ENCODE results near the gene TBC1D22A.

Gene TBC1D22A

DNA sequence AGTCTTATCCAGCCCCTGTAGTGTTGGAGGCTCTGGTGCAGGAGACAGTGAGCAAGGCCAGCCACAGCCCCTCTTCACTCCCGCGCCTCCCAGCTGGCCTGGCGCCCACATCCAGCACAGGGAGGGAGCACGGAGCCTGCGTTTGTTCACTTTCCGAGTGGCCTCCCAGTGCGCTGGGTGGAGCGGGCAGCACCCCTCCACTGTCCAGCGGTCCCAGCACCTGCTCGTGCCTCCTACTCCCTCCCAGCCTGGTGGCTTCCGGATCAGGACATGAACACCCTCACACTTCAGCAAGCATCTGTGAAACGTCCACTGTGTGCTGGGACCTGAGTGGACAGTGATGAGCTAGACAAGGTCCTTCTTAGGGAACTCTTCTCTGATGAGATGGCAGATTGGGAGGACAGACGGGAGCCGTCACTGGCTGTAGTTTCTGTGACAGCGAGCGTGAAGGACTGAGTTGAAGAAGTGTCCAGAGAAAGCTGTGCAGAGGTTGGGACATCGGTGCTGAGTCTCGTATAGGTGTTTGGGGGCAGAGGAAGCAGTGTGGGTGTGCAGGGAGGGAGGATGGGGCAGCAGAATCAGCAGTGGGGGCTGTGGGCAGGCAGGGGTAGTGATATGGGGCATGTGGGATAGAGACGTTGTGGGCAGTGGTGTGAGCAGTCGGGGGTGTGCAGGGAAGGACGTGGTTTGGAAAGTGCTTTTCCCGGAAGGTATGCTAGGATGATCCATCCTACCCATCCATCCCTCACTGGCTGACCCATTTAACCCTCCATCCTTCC is 256.8 kb downstream of the TBC1D22A start:
- Histone ChIP-seq H3K9ac (ENCODE audit: low read depth, low read length) (no peak overlapping the region), H3K4me2 (ENCODE audit: low read length) (no peak overlapping the region), H3K36me3 (ENCODE audit: insufficient read depth, low read length) (peaks cover 7% of the 10 kb centered on the region), H3K27me3 (ENCODE audit: control insufficient read depth, insufficient read depth, low read length) (no peaks in the 10 kb centered on the region), H3K9me3 (replicated peaks; ENCODE audit: low read length) (no peaks in the 10 kb centered on the region), H3K4me3 (ENCODE audit: low read length) (no peak overlapping the region), H3K4me1 (ENCODE audit: control insufficient read depth, insufficient read depth, low read length) (peaks cover 3% of the 10 kb centered on the region)

DNA sequence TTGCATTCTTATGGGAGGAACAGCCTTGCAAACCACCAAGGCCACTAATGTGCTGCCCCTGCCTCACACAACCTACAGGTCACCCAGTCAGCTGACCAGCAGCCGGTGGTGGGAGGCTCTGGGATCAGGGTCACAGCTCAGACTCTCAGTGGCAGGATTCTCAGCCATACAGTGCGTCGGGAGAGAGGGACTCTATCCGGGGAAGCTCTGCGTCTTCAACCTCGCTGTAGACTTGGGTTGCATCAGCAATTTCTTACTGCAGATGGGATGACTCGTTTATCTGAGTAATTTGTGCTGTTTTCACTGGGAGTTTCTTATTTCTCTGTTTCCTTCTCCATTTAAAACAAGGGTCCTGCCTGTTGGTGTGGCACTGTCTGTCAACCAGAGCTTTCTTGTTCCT is 257.7 kb downstream of the TBC1D22A start:
- Histone ChIP-seq H3K4me2 (ENCODE audit: low read length) (no peak overlapping the region), H3K4me1 (ENCODE audit: control insufficient read depth, insufficient read depth, low read length) (peaks cover 3% of the 10 kb centered on the region), H3K9ac (ENCODE audit: low read depth, low read length) (no peak overlapping the region), H3K4me3 (ENCODE audit: low read length) (no peak overlapping the region), H3K27me3 (ENCODE audit: control insufficient read depth, insufficient read depth, low read length) (no peaks in the 10 kb centered on the region), H3K36me3 (ENCODE audit: insufficient read depth, low read length) (peaks cover 7% of the 10 kb centered on the region), H3K9me3 (replicated peaks; ENCODE audit: low read length) (no peaks in the 10 kb centered on the region)

DNA sequence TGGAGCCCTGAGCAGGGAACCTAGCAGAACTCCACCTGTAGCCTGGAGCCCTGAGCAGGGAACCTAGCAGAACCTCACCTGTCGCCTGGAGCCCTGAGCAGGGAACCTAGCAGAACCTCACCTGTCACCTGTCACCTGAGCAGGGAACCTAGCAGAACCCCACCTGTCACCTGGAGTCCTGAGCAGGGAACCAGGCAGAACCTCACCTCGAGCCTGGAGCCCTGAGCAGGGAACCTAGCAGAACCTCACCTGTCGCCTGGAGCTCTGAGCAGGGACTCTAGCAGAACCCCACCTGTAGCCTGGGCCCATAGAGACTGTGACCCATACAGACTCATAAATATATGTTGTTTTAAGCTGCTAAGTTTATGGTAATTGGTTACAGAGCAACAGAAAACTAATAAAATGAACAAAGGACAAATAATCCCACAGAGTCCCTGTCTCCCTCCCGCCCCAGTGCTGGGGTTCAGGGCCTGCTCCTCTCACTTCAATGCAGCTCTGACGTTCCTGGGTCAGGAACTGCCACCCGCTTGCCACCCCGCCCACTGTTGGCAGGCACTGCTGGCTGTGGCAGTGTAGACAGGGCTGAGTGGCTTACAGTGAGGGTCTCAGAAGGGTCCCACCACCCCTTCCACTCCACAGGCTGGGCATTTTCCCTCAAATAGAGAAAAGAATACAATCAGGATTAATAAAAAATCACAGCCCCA is 259.1 kb downstream of the TBC1D22A start:
- Histone ChIP-seq H3K4me3 (ENCODE audit: low read length) (no peak overlapping the region), H3K9ac (ENCODE audit: low read depth, low read length) (no peak overlapping the region), H3K4me2 (ENCODE audit: low read length) (no peak overlapping the region)

DNA sequence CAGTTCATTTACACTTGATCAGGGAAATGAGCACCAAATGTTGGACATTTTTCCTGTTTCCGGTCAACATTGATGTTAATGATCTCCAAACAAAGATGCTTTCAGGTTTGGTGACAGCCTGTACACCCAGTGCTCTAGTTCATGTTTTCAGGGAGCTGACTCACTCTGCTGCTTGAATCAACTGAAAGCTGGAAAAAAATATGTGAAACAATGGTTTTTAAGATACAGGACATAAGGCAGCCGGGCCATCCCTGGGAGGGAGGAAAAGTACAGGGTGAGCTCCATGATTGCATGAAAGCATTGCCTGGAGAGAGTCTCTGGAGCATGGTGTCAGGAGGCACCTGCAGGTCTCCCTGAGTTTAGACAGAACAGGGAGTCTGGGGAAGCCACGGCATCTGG is 259.6 kb downstream of the TBC1D22A start:
- Histone ChIP-seq H3K4me3 (ENCODE audit: low read length) (no peak overlapping the region), H3K9me3 (replicated peaks; ENCODE audit: low read length) (no peaks in the 10 kb centered on the region), H3K4me2 (ENCODE audit: low read length) (no peak overlapping the region), H3K27me3 (ENCODE audit: control insufficient read depth, insufficient read depth, low read length) (no peaks in the 10 kb centered on the region), H3K9ac (ENCODE audit: low read depth, low read length) (no peak overlapping the region), H3K4me1 (ENCODE audit: control insufficient read depth, insufficient read depth, low read length) (peaks cover 3% of the 10 kb centered on the region), H3K36me3 (ENCODE audit: insufficient read depth, low read length) (peaks cover 7% of the 10 kb centered on the region)

More for the DNA sequence above, 259.1 kb downstream of the TBC1D22A start:
- peaks cover 3% of the 10 kb centered on the region for H3K4me1 ChIP-seq (ENCODE audit: control insufficient read depth, insufficient read depth, low read length)
- no peaks in the 10 kb centered on the region for H3K27me3 ChIP-seq (ENCODE audit: control insufficient read depth, insufficient read depth, low read length)
- H3K9me3 ChIP-seq (replicated peaks; ENCODE audit: low read length) = no peaks in the 10 kb centered on the region
- H3K36me3 ChIP-seq (ENCODE audit: insufficient read depth, low read length) = peaks cover 7% of the 10 kb centered on the region

DNA sequence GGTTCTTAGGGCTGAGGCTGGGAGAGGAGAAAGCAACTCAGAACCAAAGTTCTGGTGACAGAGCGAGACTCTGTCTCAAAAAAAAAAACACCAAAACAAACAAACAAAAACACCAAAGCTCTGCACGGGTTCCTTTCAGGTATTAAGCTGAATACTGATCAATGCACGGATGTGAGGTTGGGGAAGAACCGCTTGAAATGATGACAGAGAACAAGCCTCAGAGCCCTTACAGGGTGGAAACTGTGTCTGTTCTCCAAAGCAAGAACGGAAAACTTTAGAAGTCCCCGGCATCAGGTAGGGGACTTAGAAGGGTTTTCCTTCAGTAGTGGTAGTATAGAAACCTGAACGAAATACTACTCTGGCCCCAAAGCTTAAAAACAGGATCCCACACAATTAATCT is 260.0 kb downstream of the TBC1D22A start:
- peaks cover 7% of the 10 kb centered on the region for H3K36me3 ChIP-seq (ENCODE audit: insufficient read depth, low read length)
- H3K9me3 ChIP-seq (replicated peaks; ENCODE audit: low read length) = no peaks in the 10 kb centered on the region
- H3K27me3 ChIP-seq (ENCODE audit: control insufficient read depth, insufficient read depth, low read length) = no peaks in the 10 kb centered on the region
- H3K9ac ChIP-seq (ENCODE audit: low read depth, low read length) = no peak overlapping the region
- no peak overlapping the region for H3K4me2 ChIP-seq (ENCODE audit: low read length)
- H3K4me1 ChIP-seq (ENCODE audit: control insufficient read depth, insufficient read depth, low read length) = peaks cover 3% of the 10 kb centered on the region
- no peak overlapping the region for H3K4me3 ChIP-seq (ENCODE audit: low read length)

DNA sequence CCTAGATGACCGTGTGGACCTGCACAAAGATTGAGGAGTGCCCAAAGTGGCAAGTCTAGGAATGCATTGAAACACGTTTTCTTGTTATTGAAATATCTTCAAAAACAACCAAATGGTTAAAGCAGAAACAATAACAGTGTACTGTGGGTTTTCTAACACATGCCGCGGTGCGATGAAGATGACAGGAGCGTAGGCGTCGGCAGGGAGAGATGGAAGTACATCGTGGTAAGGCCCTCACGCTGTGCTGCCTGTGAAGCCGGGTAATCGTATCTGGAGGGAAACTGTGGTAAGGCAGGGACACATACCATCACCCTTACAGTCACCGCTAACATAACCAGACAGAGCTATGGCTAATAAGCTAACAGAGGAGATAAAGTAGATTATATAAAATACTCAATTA is 261.4 kb downstream of the TBC1D22A start:
- no peaks in the 10 kb centered on the region for H3K9me3 ChIP-seq (replicated peaks; ENCODE audit: low read length)
- H3K4me1 ChIP-seq (ENCODE audit: control insufficient read depth, insufficient read depth, low read length) = peaks cover 3% of the 10 kb centered on the region
- H3K4me2 ChIP-seq (ENCODE audit: low read length) = no peak overlapping the region
- H3K9ac ChIP-seq (ENCODE audit: low read depth, low read length) = no peak overlapping the region
- H3K27me3 ChIP-seq (ENCODE audit: control insufficient read depth, insufficient read depth, low read length) = no peaks in the 10 kb centered on the region
- H3K4me3 ChIP-seq (ENCODE audit: low read length) = no peak overlapping the region
- H3K36me3 ChIP-seq (ENCODE audit: insufficient read depth, low read length) = peaks cover 7% of the 10 kb centered on the region

DNA sequence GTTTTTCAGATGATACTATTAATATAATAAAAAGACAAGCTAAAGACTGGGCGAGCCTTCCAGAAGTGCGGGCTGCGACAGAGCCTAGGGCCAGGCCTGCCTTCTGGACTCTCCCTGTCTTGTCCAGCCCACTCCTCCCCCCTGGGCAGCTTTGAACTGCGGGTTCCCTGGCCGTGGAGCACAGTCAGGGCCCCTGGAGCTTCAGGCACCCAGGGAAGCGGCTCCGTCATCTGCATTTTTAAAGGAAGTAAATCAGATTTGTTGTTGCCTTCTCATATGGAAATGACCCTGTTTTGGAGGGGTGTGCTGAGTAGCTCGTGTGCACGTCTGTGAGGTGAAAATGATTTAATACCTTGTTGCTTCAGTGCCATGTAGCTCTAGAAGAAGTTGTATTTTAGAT is 265.3 kb downstream of the TBC1D22A start:
- H3K9ac ChIP-seq (ENCODE audit: low read depth, low read length) = no peak overlapping the region
- H3K4me1 ChIP-seq (ENCODE audit: control insufficient read depth, insufficient read depth, low read length) = no peaks in the 10 kb centered on the region
- H3K9me3 ChIP-seq (replicated peaks; ENCODE audit: low read length) = no peaks in the 10 kb centered on the region
- H3K36me3 ChIP-seq (ENCODE audit: insufficient read depth, low read length) = peaks cover 7% of the 10 kb centered on the region
- H3K4me2 ChIP-seq (ENCODE audit: low read length) = no peak overlapping the region
- H3K4me3 ChIP-seq (ENCODE audit: low read length) = no peak overlapping the region
- no peaks in the 10 kb centered on the region for H3K27me3 ChIP-seq (ENCODE audit: control insufficient read depth, insufficient read depth, low read length)

DNA sequence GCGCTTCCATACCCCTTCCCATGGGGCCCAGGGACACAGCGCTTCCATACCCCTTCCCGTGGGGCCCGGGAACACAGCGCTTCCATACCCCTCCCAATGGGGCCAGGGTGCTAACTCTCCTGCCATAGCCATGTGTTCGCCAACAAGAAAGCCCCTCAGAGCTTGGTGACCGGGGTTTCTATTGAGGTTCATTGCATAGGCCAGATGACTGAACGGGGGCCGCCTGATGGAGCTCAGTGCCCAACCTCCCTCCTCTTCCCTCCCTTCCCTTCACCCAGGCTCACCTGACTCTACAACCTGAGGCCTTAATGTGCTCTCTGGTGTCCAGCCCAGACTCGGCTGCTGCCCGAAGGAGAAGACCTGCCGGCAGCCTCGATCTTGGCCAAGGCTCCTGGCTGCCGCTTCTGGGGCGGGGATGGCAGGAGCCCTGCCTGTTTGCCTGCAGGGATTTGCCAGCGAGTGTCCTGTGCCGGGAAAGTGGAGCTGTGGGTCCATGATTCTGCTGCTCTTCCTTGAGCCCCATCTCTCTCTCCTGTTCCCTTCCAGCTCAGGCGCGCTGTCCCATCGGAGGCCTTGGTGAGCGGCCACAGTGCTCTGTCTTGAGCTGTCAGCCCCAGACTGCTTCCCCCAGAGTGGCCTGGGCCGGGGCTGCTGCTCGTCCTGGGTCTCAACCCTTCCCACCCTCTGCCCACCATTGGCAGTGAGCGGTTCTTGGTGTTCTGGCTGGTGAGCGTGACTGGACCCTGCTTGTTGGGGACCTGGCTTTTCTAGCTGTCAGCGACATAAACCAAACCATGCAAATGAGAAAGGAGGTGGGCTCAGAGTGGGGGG is 267.0 kb downstream of the TBC1D22A start:
- no peaks in the 10 kb centered on the region for H3K4me1 ChIP-seq (ENCODE audit: control insufficient read depth, insufficient read depth, low read length)
- no peak overlapping the region for H3K9ac ChIP-seq (ENCODE audit: low read depth, low read length)
- H3K27me3 ChIP-seq (ENCODE audit: control insufficient read depth, insufficient read depth, low read length) = no peaks in the 10 kb centered on the region
- no peaks in the 10 kb centered on the region for H3K9me3 ChIP-seq (replicated peaks; ENCODE audit: low read length)
- no peak overlapping the region for H3K4me3 ChIP-seq (ENCODE audit: low read length)
- H3K4me2 ChIP-seq (ENCODE audit: low read length) = no peak overlapping the region
- no peaks in the 10 kb centered on the region for H3K36me3 ChIP-seq (ENCODE audit: insufficient read depth, low read length)

DNA sequence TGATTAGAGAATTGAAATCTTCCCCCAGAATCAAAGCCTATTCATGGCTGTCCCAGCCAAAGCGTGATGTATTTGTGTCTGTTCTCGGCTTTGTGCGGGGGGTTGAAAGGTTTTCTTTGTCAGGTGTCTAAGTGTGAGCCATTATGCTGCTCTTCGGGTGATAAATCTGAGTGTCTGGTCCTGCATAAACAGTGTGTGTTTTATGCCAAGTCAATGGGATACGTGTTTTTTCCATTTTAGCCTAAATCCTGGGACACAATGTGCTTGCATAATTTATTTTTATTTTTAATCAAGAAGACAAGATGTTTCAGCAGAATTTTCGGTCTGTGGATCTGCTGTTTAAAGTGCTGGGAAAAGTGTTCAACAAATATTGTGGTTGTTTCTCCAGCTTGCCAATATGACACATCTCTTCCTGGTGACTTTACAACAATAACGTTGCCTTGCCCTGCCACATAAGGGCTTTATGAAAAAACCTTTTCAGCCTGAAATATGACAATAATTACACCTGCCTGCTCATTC is 267.8 kb downstream of the TBC1D22A start:
- no peaks in the 10 kb centered on the region for H3K27me3 ChIP-seq (ENCODE audit: control insufficient read depth, insufficient read depth, low read length)
- H3K4me2 ChIP-seq (ENCODE audit: low read length) = no peak overlapping the region
- H3K4me3 ChIP-seq (ENCODE audit: low read length) = no peak overlapping the region
- no peak overlapping the region for H3K9ac ChIP-seq (ENCODE audit: low read depth, low read length)
- H3K36me3 ChIP-seq (ENCODE audit: insufficient read depth, low read length) = no peaks in the 10 kb centered on the region
- no peaks in the 10 kb centered on the region for H3K4me1 ChIP-seq (ENCODE audit: control insufficient read depth, insufficient read depth, low read length)
- H3K9me3 ChIP-seq (replicated peaks; ENCODE audit: low read length) = no peaks in the 10 kb centered on the region

DNA sequence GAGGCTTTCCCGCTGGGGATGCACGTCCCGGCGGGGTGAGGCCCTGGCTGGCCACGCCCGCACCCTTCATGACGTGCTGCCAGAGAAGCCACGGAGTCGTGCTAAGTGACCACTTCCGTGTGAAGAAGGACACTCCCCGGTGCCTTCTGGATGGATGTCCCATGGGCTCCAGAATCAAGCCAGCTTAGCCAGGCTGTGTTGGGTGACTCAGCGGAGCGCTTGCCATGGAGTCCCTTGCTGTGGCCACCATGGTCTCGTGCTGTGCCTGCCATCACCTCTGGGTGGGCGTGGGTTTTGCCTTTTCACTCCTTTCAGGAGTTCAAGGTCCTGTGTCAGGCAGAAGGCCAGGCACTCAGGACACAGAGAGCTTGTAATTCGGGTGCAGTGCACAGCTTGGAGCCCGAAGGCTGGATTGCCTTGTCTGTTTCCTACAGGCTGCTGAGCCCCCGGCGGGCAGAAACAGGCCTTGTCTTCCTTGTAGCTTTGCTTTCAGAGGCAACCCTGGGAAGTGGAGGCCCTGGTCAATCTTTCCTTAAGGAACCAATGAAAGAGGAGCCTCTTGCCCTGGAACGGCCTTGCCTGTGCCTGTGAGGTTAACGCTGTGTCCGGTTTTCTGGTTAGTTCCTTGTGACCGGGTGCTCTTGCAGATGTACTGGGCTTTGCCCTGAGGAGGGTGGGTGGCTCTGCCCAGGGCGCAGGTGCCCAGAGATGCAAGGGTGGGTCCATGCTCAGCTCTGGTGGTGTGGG is 268.6 kb downstream of the TBC1D22A start:
- Histone ChIP-seq H3K4me1 (ENCODE audit: control insufficient read depth, insufficient read depth, low read length) (no peaks in the 10 kb centered on the region), H3K9me3 (replicated peaks; ENCODE audit: low read length) (no peaks in the 10 kb centered on the region), H3K4me2 (ENCODE audit: low read length) (no peak overlapping the region), H3K36me3 (ENCODE audit: insufficient read depth, low read length) (no peaks in the 10 kb centered on the region), H3K9ac (ENCODE audit: low read depth, low read length) (no peak overlapping the region), H3K4me3 (ENCODE audit: low read length) (no peak overlapping the region), H3K27me3 (ENCODE audit: control insufficient read depth, insufficient read depth, low read length) (no peaks in the 10 kb centered on the region)

DNA sequence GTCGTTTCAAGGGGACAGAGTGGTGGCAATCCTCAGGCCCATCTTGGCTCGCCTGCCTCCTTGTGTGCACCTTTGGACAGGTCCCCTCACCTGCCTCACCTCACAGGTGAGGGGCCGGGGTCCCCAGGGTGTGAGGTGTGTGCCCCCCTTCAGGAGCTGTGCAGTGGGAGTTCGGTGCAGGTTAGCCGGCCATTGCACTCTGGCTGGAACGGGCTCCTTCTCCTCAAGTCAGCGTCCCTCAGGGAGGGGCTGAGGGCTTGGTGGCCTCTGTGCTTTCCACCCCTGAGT is 269.1 kb downstream of the TBC1D22A start:
- H3K9ac ChIP-seq (ENCODE audit: low read depth, low read length) = no peak overlapping the region
- H3K27me3 ChIP-seq (ENCODE audit: control insufficient read depth, insufficient read depth, low read length) = no peaks in the 10 kb centered on the region
- H3K36me3 ChIP-seq (ENCODE audit: insufficient read depth, low read length) = no peaks in the 10 kb centered on the region
- H3K4me1 ChIP-seq (ENCODE audit: control insufficient read depth, insufficient read depth, low read length) = no peaks in the 10 kb centered on the region
- no peaks in the 10 kb centered on the region for H3K9me3 ChIP-seq (replicated peaks; ENCODE audit: low read length)
- H3K4me3 ChIP-seq (ENCODE audit: low read length) = no peak overlapping the region
- no peak overlapping the region for H3K4me2 ChIP-seq (ENCODE audit: low read length)
